Gastroesophageal sphincter (tissue), 3 donors: ENCODE data around the gene ASIC1.

Experiments
- POLR2A ChIP-seq, 2 donors: fragments of 450-650 bp; IDR thresholded peaks; one replicate each; pipeline ENCODE4 v1.6.1; 2017; ENCODE audit warnings: antibody characterized with exemption in 2 of 2, mild to moderate bottlenecking in 2 of 2, moderate library complexity in 1 of 2
- TF ChIP-seq, protein P1 (sequence below), 4 experiments: fragments of 200-600 bp in 2 of 4; fragments of 450-650 bp in 2 of 4; sonication (generic) in 1 of 4; IDR thresholded peaks; one replicate each; pipeline ENCODE4 v1.5.1; 2017 to 2019; ENCODE audit warnings: antibody characterized with exemption in 4 of 4, mild to moderate bottlenecking in 2 of 4, moderate library complexity in 2 of 4

DNA sequence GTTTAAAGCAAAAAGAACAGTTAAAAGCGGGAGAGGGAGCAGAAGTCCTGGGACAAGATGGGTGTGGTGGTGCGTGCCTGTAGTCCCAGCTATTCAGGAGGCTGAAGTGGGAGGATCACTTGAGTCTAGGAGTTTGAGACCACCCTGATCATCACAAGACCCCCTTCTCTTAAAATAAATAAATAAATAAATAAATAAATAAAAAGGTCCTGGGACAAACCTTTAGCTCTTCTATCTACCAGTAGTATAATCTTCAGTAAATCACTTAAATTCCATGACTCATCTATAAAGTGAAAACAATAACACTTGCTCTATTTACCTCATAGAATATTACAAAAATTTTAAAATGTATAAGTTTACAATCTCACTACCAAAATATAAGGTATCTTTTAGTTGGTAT lies 37.9 kb upstream of the ASIC1 start:
- TF ChIP-seq, protein P1, sequence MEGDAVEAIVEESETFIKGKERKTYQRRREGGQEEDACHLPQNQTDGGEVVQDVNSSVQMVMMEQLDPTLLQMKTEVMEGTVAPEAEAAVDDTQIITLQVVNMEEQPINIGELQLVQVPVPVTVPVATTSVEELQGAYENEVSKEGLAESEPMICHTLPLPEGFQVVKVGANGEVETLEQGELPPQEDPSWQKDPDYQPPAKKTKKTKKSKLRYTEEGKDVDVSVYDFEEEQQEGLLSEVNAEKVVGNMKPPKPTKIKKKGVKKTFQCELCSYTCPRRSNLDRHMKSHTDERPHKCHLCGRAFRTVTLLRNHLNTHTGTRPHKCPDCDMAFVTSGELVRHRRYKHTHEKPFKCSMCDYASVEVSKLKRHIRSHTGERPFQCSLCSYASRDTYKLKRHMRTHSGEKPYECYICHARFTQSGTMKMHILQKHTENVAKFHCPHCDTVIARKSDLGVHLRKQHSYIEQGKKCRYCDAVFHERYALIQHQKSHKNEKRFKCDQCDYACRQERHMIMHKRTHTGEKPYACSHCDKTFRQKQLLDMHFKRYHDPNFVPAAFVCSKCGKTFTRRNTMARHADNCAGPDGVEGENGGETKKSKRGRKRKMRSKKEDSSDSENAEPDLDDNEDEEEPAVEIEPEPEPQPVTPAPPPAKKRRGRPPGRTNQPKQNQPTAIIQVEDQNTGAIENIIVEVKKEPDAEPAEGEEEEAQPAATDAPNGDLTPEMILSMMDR (IDR thresholded peaks at IDR 0.05) = no peak
- TF ChIP-seq POLR2A (IDR thresholded peaks at IDR 0.05) = no peak
